B cell (primary cell): ENCODE measurements around the gene CYP2U1. TPM values are rescaled to one million over a fixed set of nuclear protein-coding genes. Genes with fewer than 3 reads are reported as not detected.
"Not testable (repeated sequence)": the region's sequence is repeated elsewhere in the genome, so short reads cannot be mapped to it uniquely, and the experiment has no call there.

Experiments
- ATAC-seq: fragments of 200-7000 bp; cut with Tn5 transposase; one replicate; pipeline ENCODE4 v1.10.0; 2021; ENCODE audit warnings: low read depth, mild to moderate bottlenecking, moderate number of reproducible peaks, moderate library complexity
- CTCF ChIA-PET: fragments of 350-600 bp; sonication (Branson Sonifier 250); formaldehyde crosslinking; loops from one replicate; lab custom pipeline; 2021; ENCODE audit warnings: antibody characterized with exemption, inconsistent platforms; lab: Charles Lee
- POLR2A ChIA-PET: fragments of 350-600 bp; sonication (Branson Sonifier 250); formaldehyde crosslinking; loops from one replicate; lab custom pipeline; 2021; ENCODE audit warnings: antibody characterized with exemption; lab: Charles Lee
- DNase-seq: peaks from one replicate; pipeline ENCODE4 v3.0.0; 2013
- H2AFZ ChIP-seq: 2 replicates; pipeline ENCODE4 v1.6.1; 2012; ENCODE audit warnings: mild to moderate bottlenecking, low read depth, low read length; ENCODE audit not compliant: insufficient read depth, poor library complexity, severe bottlenecking
- H3K27ac ChIP-seq, 2 donors: 1 replicate in 1 of 2; 2 replicates in 1 of 2; pipeline ENCODE4 v1.5.1; 2012 to 2013; ENCODE audit warnings: low read length in 2 of 2, mild to moderate bottlenecking in 2 of 2, moderate library complexity in 1 of 2
- H3K27me3 ChIP-seq, 4 experiments: fragments of 200-600 bp in 1 of 4; sonication (generic) in 1 of 4; replicated peaks in 1 of 4; 1 replicate in 2 of 4; 2 replicates in 2 of 4; pipeline versions ENCODE4 v1.6.1 to v1.7.0; 2013 to 2016; ENCODE audit warnings: low read length in 3 of 4, mild to moderate bottlenecking in 2 of 4, mixed read lengths in 1 of 4, moderate library complexity in 1 of 4; ENCODE audit not compliant: insufficient read depth in 4 of 4, control insufficient read depth in 3 of 4; ENCODE audit errors: control extremely low read depth in 1 of 4
- H3K36me3 ChIP-seq, 2 experiments: replicated peaks in 1 of 2; 1 replicate in 1 of 2; 2 replicates in 1 of 2; pipeline versions ENCODE4 v1.6.1 to v1.7.1; 2013; ENCODE audit warnings: low read length in 1 of 2; ENCODE audit not compliant: insufficient read depth in 2 of 2, control insufficient read depth in 1 of 2; ENCODE audit errors: control extremely low read depth in 1 of 2, extremely low read depth in 1 of 2
- H3K4me1 ChIP-seq, 2 donors: fragments of 200-600 bp in 1 of 2; sonication (generic) in 1 of 2; 1 replicate in 1 of 2; 2 replicates in 1 of 2; pipeline versions ENCODE4 v1.5.1 to v1.6.1; 2013 to 2017; ENCODE audit warnings: low read length in 2 of 2; ENCODE audit not compliant: control insufficient read depth in 2 of 2, insufficient read depth in 2 of 2
- H3K4me2 ChIP-seq: replicated peaks from 2 replicates; pipeline ENCODE3; 2012; ENCODE audit warnings: mild to moderate bottlenecking, low read depth, low read length; ENCODE audit not compliant: poor library complexity, severe bottlenecking
- H3K4me3 ChIP-seq, 5 experiments: fragments of 200-600 bp in 1 of 5; sonication (generic) in 1 of 5; 1 replicate in 3 of 5; 2 replicates in 2 of 5; pipeline versions ENCODE4 v1.5.1 to v1.7.0; 2011 to 2016; ENCODE audit warnings: low read length in 4 of 5, mild to moderate bottlenecking in 4 of 5, low read depth in 2 of 5, control low read depth in 1 of 5, moderate library complexity in 1 of 5; ENCODE audit not compliant: insufficient read depth in 1 of 5; ENCODE audit errors: control extremely low read depth in 1 of 5, extremely low read depth in 1 of 5
- H3K79me2 ChIP-seq: fragments of 200-600 bp; sonication (generic); one replicate; pipeline ENCODE4 v1.6.0; 2016; ENCODE audit warnings: low read length; ENCODE audit not compliant: control insufficient read depth, insufficient read depth
- H3K9ac ChIP-seq: fragments of 200-600 bp; sonication (generic); 2 replicates; pipeline ENCODE4 v1.6.1; 2017; ENCODE audit warnings: mild to moderate bottlenecking, low read length, moderate library complexity
- H3K9me3 ChIP-seq, 3 donors: one replicate each; pipeline versions ENCODE4 v1.6.1 to v1.7.1; 2013; ENCODE audit warnings: low read length in 2 of 3; ENCODE audit not compliant: control insufficient read depth in 2 of 3, insufficient read depth in 1 of 3; ENCODE audit errors: control extremely low read depth in 1 of 3
- H4K20me1 ChIP-seq: 2 replicates; pipeline ENCODE4 v1.6.0; 2012; ENCODE audit warnings: mild to moderate bottlenecking, low read length; ENCODE audit not compliant: insufficient read depth, control insufficient read depth, poor library complexity, severe bottlenecking
- H3K27ac Mint-ChIP-seq: one replicate; pipeline ENCODE4 v1.8.0; 2021; ENCODE audit warnings: mixed read lengths
- H3K27me3 Mint-ChIP-seq: one replicate; pipeline ENCODE4 v1.8.0; 2021; ENCODE audit warnings: mixed read lengths
- H3K4me1 Mint-ChIP-seq: one replicate; pipeline ENCODE4 v1.8.0; 2021; ENCODE audit warnings: mixed read lengths
- H3K4me3 Mint-ChIP-seq: one replicate; pipeline ENCODE4 v1.8.0; 2021; ENCODE audit warnings: mixed read lengths
- H3K9me3 Mint-ChIP-seq: one replicate; pipeline ENCODE4 v1.8.0; 2022; ENCODE audit warnings: mixed read lengths; ENCODE audit not compliant: insufficient read depth
- CTCF ChIP-seq: fragments of 200-600 bp; IDR thresholded peaks from one replicate; pipeline ENCODE4 v1.8.0; 2022; ENCODE audit warnings: antibody characterized with exemption, mild to moderate bottlenecking
- EZH2 ChIP-seq: IDR thresholded peaks from 2 replicates; pipeline ENCODE4 v1.6.1; 2012; ENCODE audit warnings: borderline replicate concordance, low read depth, mild to moderate bottlenecking, moderate library complexity, low read length; ENCODE audit not compliant: insufficient read depth, poor library complexity, severe bottlenecking
- WGBS: methylation state at CpG from one replicate; pipeline ENCODE4 v1.1.5; 2013; ENCODE audit warnings: missing lambda C conversion rate; ENCODE audit not compliant: insufficient coverage; 5-methylcytosine and 5-hydroxymethylcytosine counted together
- intact Hi-C: fragments of 100-400 bp; cut with micrococcal nuclease; formaldehyde crosslinking; loops from one replicate; pipeline ENCODE4 v1.10.0; 2022
- polyA plus RNA-seq: library from polyadenylated mRNA; depleted of rRNA; stranded (reverse); fragments of >200 nt; gene quantifications from 2 replicates; pipeline ENCODE4 v1.2.3, GENCODE V29; 2012
- total RNA-seq, 2 donors: library from RNA; stranded (reverse); fragments of 120-200 nt in 1 of 2; gene quantifications; 1 replicate in 1 of 2; 2 replicates in 1 of 2; pipeline versions ENCODE4 v1.2.3 to v1.2.4, GENCODE V29; 2013 to 2022

Gene CYP2U1
- total and polyA plus RNA-seq, 2 donors (not counting 1 experiment from before 2014, with no cell fraction given), result 6.1 to 17.6 TPM

GRCh38 chr4:107922486-107923473 lies 8.6 kb upstream of the CYP2U1 start:
- 96% methylated on average over 2 of the region's 4 CpGs for WGBS

GRCh38 chr4:107925713-107926112 lies 5.6 kb upstream of the CYP2U1 start:
- H4K20me1 ChIP-seq, H3K9me3 Mint-ChIP-seq, H3K9me3 ChIP-seq, DNase-seq, H3K4me3 ChIP-seq, H3K9ac ChIP-seq, intact Hi-C loops, H3K27me3 ChIP-seq, H3K27ac ChIP-seq, CTCF ChIA-PET, H2AFZ ChIP-seq, H3K4me3 Mint-ChIP-seq, ATAC-seq, H3K79me2 ChIP-seq, H3K27ac Mint-ChIP-seq, H3K36me3 ChIP-seq, H3K4me1 Mint-ChIP-seq, H3K27me3 Mint-ChIP-seq, H3K4me2 ChIP-seq, POLR2A ChIA-PET, H3K4me1 ChIP-seq: not testable (repeated sequence)

More at GRCh38 chr4:107922486-107923473, 8.6 kb upstream of the CYP2U1 start:
- Histone ChIP-seq H3K9ac (no peak overlapping the region), H3K27me3 (peaks cover 0 to 3% (median 0%) of the 10 kb centered on the region in 4 experiments), H3K4me3 (no peak overlapping the region), H4K20me1 (no peaks in the 10 kb centered on the region), H3K4me1 (no peaks in the 10 kb centered on the region), H3K79me2 (no peaks in the 10 kb centered on the region), H3K4me2 (no peak overlapping the region), H3K27ac (no peak overlapping the region), H2AFZ (no peak overlapping the region), H3K9me3 (peaks cover 4 to 11% (median 6%) of the 10 kb centered on the region in 3 donors), H3K36me3 (no peaks in the 10 kb centered on the region)
- Mint-ChIP-seq H3K27me3 (peaks cover 6% of the 10 kb centered on the region), H3K9me3 (peaks cover 8% of the 10 kb centered on the region), H3K4me3 (no peak overlapping the region), H3K27ac (no peak overlapping the region), H3K4me1 (no peaks in the 10 kb centered on the region)
- ChIA-PET POLR2A (no interaction called here), CTCF (interaction anchor here (1.3 kb wide), 1 partner anchor 10 kb away, joined by 5 read pairs; no protein-coding TSS in a partner anchor)
- DNase-seq (no peak), ATAC-seq (no peak)
- intact Hi-C loops, result no loop called here
- TF ChIP-seq CTCF, result no peak
- TF ChIP-seq EZH2, result no peak

GRCh38 chr4:107926875-107927274 lies 4.5 kb upstream of the CYP2U1 start:
- intact Hi-C loops, H3K4me3 ChIP-seq, H3K27me3 Mint-ChIP-seq, H3K79me2 ChIP-seq, H3K4me3 Mint-ChIP-seq, H3K4me1 Mint-ChIP-seq, H3K9ac ChIP-seq, H3K9me3 Mint-ChIP-seq, H3K27ac Mint-ChIP-seq, H3K4me2 ChIP-seq, CTCF ChIA-PET, H2AFZ ChIP-seq, H3K36me3 ChIP-seq, H4K20me1 ChIP-seq, ATAC-seq, H3K9me3 ChIP-seq, POLR2A ChIA-PET, DNase-seq, H3K27me3 ChIP-seq, H3K4me1 ChIP-seq, H3K27ac ChIP-seq: not testable (repeated sequence)
- WGBS, result 93% methylated on average over 3 of the region's 4 CpGs
